AG09309 (cell line): ENCODE measurements around the gene ATXN7L1.
"Not testable (repeated sequence)": the region's sequence is repeated elsewhere in the genome, so short reads cannot be mapped to it uniquely, and the experiment has no call there.

ENCODE experiments used
- DNase-seq: peaks from one replicate; pipeline ENCODE4 v3.0.0-alpha.2; 2010; ENCODE audit warnings: low read depth
- H3K4me3 ChIP-seq: 2 replicates; pipeline ENCODE4 v1.5.1; 2011; ENCODE audit warnings: mild to moderate bottlenecking, low read depth, low read length, moderate library complexity; ENCODE audit not compliant: control insufficient read depth
- CTCF ChIP-seq: IDR thresholded peaks from 2 replicates; pipeline ENCODE4 v1.5.1; 2011; ENCODE audit warnings: mild to moderate bottlenecking, low read depth, low read length, inconsistent platforms; ENCODE audit not compliant: insufficient read depth, control insufficient read depth; ENCODE audit errors: missing control alignments

ATXN7L1 gene

GRCh38 chr7:105791926-105792325 is 84.5 kb downstream of the ATXN7L1 start:
- no peak for TF ChIP-seq CTCF
- no peak overlapping the region for H3K4me3 ChIP-seq
- DNase-seq: no peak

GRCh38 chr7:105790996-105791395 is 85.4 kb downstream of the ATXN7L1 start:
- no peak for TF ChIP-seq CTCF
- DNase-seq: no peak
- no peak overlapping the region for H3K4me3 ChIP-seq

GRCh38 chr7:105790452-105790851 is 85.9 kb downstream of the ATXN7L1 start:
- not testable (repeated sequence) for DNase-seq, H3K4me3 ChIP-seq

- no peak for TF ChIP-seq CTCF
- no peak for DNase-seq
- H3K4me3 ChIP-seq: no peak overlapping the region
Observed at GRCh38 chr7:105788816-105789349, 87.5 kb downstream of the ATXN7L1 start.

- no peak for DNase-seq
- no peak overlapping the region for H3K4me3 ChIP-seq
- no peak for TF ChIP-seq CTCF
Observed at GRCh38 chr7:105788356-105788755, 88.0 kb downstream of the ATXN7L1 start.

- TF ChIP-seq CTCF: no peak
- no peak for DNase-seq
- no peak overlapping the region for H3K4me3 ChIP-seq
Observed at GRCh38 chr7:105787793-105788192, 88.6 kb downstream of the ATXN7L1 start.

- no peak for DNase-seq
- no peak for TF ChIP-seq CTCF
- no peak overlapping the region for H3K4me3 ChIP-seq
Observed at GRCh38 chr7:105786520-105787470, 89.6 kb downstream of the ATXN7L1 start.
